ENCODE data around the gene ZCCHC2.

The ZCCHC2 gene

GRCh38 chr18:62522504-62523254 is at the start of gene ZCCHC2:
ZCCHC2 (plus strand) TSS chr18:62523025; CDS start chr18:62523425, 400 bp downstream.
- peak; percentile 98 for DNase-seq (ENCODE audit: low spot score)

DNA sequence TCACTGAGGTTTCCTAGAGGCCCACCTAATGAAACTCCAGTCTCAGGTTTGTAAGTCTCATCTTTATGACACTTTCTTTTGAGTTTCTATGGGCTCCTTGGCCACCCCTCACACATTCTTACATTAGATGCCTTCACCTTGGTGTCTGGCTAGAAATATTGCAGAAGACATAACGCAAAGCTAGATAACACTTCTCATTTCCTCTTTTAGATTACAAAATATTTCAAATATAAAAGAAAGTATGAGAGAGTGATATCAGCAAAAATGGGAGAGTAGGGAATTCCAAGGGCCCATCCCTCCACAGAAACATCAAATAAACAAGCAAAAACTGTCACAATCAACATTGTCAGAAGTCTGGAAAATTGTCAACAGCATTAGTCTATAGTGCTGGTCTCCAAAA is 43.3 kb upstream of the ZCCHC2 start:
- no peak for DNase-seq (ENCODE audit: low spot score)

GRCh38 chr18:62480927-62481326 is 41.9 kb upstream of the ZCCHC2 start:
- DNase-seq (ENCODE audit: low spot score): no peak

- no peak for DNase-seq (ENCODE audit: low spot score)
These were observed 37.9 kb upstream of the ZCCHC2 start for GRCh38 chr18:62484941-62485340.

DNA sequence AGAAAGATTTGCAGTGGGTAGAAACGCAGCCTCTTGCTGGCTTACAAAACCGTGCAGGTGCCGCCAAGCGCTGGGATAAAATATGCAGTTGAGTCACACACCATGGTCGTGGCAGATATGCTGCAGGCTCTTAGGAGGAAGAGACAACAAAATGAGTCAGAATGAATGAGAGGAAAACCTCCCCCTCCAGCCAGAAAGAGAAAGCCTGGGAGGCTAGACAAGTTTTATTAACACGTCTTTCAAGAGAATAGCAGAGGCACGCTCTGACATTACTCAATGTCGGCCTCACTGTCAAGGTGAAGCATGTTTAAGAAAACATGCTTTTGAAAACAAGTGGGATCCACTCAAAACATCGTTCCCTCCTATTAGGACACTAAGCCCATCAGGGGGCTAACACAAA is 37.1 kb upstream of the ZCCHC2 start:
- no peak for DNase-seq (ENCODE audit: low spot score)

- DNase-seq (ENCODE audit: low spot score): no peak
These were observed 36.4 kb upstream of the ZCCHC2 start for GRCh38 chr18:62486290-62486964.

DNA sequence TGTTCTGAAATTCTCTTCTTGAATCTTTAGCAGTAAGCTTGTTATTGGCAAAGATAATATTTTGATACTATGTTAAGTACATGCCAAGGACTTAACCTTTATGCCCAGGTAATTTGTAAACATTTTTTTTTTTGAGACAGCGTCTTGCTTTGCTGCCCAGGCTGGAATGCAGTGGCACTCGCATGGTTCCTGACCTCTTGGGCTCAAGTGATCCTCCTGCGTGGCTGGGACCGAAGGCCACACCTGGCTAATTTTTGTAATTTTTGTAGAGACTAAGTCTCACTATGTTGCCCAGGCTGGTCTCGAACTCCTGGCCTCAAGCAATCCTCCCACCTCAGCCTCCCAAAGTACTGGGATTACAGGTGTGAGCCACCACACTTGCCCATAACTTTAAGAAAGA is 35.7 kb upstream of the ZCCHC2 start:
- DNase-seq (ENCODE audit: low spot score): no peak

GRCh38 chr18:62490967-62491695 is 31.7 kb upstream of the ZCCHC2 start:
- DNase-seq (ENCODE audit: low spot score): no peak

DNA sequence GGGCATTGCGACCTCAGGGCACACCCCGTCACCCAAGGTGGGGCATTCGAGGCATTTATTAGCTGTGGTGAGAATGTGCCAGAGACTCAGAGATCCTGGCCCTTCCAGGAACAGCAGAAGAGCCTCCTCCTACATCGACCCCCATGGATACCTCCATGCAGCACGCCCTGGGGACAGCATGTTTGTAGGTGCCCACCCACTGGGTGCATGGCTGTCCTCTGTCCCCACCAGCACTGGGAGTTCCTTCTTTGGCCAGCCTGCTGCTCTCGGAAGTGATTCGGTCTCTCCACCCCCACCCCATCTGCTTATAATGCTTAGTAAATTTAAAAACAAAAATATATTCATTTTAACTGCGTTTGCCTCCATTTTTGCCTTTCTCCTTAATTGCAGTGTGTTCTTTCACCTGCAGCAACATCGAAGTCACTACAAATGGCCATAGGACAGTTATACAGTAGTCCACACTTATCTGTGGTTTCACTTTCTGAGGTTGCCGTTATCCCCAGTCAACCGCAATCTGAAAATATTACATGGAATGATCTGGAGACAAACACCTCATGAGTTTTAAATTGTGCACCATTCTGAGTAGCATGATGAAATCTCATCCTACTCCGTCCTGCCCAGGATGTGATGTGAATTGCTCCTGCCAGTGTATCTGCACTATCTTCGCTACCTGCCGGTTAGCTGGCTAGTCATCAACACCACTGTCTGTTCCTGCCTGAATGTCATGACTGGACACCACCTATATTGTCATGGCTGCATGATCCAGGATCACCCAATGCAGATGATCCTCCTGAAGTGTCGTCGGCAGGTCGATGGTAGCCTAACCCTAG is 29.6 kb upstream of the ZCCHC2 start:
- no peak for DNase-seq (ENCODE audit: low spot score)

- DNase-seq (ENCODE audit: low spot score): no peak
These were observed 28.1 kb upstream of the ZCCHC2 start for GRCh38 chr18:62494764-62495163.

- no peak for DNase-seq (ENCODE audit: low spot score)
These were observed 26.6 kb upstream of the ZCCHC2 start for GRCh38 chr18:62496262-62496661.

- DNase-seq (ENCODE audit: low spot score): no peak
These were observed 25.5 kb upstream of the ZCCHC2 start for GRCh38 chr18:62497190-62497772.

DNA sequence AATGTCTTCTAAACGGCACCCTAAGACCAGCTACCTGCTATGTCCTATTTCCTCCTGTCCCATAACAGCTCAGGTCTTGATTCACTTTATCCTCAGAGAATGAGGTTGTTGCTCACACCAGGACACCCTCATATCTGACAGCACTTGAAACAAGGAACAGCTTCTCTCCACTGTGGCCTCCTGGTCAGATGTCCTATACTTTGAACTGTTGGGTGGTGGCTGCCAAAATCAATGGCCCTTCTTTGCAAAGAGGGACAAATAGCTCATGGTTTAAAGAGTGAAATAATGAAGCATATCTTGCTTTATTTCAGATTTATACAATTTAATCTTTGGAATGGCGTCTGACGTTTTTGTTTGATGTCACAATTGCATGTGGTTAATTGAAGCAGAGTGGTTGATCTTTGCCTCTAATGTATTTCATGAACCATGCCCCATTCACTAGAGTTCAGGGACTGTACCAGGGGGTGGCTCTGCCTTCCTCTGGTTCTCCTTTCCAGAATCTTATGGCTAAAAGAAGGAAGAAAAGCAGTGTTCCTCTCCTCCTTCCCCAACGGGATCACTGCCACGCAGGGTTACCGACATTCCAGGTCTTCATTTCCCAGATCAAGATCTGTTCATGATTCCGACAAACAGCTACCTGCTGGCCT is 24.1 kb upstream of the ZCCHC2 start:
- no peak for DNase-seq (ENCODE audit: low spot score)

- DNase-seq (ENCODE audit: low spot score): no peak
These were observed 23.6 kb upstream of the ZCCHC2 start for GRCh38 chr18:62499263-62499650.

- DNase-seq (ENCODE audit: low spot score): no peak
These were observed 22.7 kb upstream of the ZCCHC2 start for GRCh38 chr18:62500174-62500573.

GRCh38 chr18:62500966-62501591 is 21.7 kb upstream of the ZCCHC2 start:
- no peak for DNase-seq (ENCODE audit: low spot score)

DNA sequence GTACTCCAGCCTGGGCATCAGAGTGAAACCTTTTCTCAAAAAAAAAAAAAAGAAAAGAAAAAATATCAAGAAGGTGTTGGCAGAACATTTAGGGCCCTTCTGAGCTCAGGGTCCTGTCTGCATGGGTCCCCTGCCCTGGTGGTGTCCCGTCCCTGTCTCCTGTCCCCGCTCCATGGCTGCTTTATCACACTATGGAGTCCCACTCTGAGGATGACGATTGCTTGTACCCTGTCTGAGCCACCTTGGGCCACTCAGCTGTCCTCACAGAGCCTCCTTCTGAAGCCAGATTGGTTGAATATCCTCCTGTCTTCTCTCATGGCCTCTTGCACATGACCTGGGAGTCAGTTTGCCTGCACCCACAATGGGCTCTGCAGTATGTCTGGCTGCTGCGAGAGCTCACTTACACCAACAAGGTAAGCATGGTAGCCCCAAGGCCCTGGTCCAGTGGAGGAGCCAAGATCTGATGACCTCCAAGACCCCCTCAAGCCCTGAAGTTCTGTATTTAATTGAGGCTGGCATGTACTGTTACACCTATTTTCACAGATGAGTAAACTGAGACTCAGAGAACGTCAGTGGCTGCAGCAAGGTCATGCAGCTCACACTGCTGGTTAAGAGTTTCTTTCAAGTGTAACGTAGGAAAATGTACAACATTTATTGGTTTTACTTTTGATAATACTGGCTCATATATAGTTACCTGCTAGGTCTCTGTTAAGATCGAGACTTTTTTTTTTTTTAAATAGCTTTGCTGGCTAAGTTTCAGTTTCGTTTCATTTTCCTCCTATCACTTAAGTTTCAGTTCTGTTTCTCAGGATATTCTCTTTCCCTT is 16.9 kb upstream of the ZCCHC2 start:
- DNase-seq (ENCODE audit: low spot score): peak; percentile 57

DNA sequence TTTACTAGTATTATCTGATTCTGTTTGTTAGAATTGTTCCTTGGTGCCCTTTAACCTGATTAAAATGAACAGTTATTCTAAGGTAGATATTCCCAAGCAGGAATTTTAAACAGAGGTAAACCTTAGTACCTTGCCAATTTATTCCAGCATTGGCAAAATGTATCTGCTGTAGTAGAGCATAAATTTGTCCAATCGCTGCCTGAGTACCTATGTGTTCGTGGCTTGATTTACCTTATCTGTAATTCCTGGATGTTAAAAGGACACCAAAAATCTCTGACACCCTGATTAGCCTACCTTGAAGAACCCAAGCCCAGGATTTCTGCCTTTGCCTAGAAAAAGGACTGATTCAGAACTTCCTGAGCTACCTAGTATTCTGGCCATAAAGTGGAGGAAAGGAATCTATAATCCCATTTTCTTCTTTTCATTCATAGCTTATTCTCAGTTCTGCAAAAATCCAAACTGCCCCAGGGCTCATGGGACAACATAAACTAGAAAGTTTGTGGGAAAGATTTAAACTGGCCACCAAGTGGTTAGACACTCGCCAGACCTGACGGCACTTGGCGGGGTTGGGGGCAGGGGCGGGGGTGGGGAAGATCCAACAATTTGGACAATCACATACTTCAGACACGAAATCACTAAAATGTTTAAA is 16.2 kb upstream of the ZCCHC2 start:
- DNase-seq (ENCODE audit: low spot score): no peak

DNA sequence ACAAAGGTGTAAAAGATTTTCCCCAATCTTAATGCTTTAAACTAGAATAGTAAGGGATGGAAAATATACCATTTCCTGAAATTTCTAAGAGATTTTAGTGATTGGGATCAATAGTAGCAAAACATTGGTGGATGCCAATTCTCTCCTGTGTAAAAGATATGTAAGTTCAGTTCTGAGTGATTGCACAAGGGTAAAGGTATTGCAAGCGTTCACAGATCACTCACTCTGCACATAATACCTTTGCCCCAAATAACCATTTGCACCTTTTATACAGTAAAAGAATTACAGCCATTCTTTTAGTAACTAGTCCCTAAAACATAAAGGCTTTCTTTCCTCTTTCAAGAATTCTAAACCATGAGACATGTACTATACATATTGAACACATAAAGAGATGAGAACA is 13.0 kb upstream of the ZCCHC2 start:
- no peak for DNase-seq (ENCODE audit: low spot score)

Data from activated CD4-positive, alpha-beta T cell treated with anti-CD3 and anti-CD28 coated beads, Interleukin-2, Interleukin-4, amounts not matched to agents 100 ng/mL and 50 ng/mL, durations not matched to agents 16 hours and 8 hours (primary cell).